Activated CD8-positive, alpha-beta memory T cell treated with anti-CD3 and anti-CD28 coated beads, Interleukin-2, amount 50 U/mL, for 1 hour (primary cell): ENCODE measurements around the gene SIGMAR1.

Source experiments
- DNase-seq: peaks from one replicate; pipeline ENCODE4 v3.0.0-alpha.2; 2020; ENCODE audit errors: extremely low read depth

SIGMAR1 gene

DNA sequence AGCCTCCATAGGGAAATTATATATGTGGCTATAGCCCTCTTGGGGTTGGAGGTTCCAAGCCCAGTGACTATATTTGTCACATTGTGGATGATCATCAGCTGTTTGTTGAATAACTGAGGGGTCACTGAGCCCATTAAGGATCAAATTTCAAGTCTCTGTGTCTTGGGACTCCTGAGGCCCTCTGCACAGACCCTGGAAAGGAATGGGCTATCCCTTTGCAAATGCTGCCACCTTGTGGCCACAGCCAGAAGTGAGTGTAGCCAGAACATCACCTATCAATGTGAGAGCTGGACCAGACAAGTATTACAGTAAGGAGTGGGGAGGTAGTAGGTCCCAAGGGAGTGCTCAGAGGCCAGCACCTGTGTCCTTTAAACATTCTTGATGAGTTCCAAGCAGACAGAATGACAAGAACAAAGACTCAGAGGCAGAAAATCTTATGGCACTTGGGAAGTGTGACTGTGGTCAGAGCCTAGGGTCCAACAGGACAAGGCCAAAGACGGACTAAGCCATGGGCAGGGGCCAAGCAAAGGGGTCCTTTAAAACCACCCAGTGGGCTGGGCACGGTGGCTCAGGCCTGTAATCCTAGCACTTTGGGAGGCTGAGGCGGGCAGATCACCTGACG, 33.9 kb downstream of the SIGMAR1 start:
- DNase-seq, result peak; percentile 32

DNA sequence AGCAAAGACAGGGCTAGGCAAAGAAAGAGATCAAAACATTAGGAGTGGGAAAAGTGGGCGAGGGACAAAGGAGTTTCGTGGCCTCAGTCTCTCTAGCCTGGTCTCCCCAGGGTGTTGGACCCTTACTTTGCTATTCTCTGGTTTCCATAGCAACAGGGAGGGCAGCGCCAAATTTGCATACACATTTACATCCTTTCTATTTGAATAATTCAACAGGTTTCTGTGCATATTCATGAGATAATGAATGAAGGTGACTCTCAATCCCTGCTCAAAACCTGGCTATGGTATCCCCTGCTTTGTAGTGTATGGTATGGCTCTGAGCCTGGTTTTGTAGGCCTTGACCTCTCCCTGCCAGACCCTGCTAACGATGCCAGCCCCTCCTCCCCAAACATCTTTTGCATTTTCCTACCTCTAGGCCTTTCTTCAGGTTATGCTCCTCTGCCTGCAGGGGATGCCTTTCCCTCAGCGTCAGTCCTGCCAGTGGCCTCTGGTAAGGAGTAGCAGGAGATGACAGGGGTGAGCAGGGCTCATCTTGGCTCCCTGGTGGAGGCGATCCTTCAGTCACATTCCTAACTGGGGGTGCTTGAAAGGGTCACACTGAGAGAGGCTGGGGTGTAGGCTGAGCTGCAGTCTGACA, 35.5 kb downstream of the SIGMAR1 start:
- DNase-seq, result no peak

DNA sequence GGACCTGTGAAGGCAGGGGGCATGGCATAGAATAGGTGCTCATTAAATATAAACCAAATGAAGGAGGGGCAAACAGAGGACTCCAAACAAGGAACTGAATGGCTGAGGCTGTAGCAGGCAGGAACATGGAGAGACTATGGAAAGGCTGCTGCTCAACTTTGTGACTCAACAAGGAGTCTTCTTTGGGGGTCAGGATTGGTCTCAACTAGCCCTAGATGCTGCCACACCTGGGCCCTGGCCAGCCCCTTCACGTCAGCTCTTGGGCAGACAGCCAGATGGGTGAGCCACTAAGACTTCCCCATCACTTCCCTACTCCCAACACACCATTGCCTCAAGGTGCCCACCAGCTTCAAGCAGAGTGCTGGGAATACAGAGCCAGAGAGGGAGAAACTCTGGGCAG, 36.7 kb downstream of the SIGMAR1 start:
- DNase-seq, result no peak

DNA sequence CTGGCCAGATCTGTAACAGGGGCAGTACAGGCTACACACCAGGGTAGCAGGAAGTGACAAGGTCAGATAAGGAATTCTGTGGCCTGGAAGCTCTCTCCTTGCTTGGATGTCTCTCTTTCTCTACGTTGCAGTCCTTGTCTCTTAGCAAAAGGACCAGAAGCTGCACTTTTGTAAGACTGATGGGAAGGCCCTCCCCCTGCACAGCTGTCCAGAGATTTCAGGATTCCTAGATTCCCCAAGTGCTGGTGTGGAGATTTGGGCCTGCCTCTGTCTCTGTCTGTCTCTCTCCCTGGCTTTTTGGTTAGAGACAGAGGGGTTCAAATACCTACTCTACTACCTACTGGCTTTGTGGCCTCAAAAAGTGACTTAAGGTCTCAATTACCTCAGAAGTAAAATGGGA, 38.0 kb downstream of the SIGMAR1 start:
- DNase-seq, result no peak

DNA sequence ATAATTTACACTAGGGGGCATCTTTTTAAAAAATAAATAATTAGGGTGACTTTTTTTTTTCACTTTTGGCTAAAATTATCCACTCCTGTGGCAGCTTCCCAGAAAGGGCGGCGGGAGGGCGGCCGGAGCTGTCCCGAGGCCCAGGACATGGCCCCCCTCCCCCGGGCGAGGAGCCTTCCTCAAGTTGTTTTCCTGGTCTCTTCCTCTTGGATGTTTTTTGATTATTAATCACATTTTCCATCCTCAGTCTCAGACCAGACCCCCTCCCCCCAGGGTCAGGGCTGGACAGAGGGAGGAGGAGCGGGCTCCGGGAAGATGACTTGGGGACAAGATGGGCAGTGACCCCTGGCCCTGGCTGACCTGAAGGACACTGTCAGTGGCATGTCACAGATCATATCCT, 43.4 kb downstream of the SIGMAR1 start:
- no peak for DNase-seq

DNA sequence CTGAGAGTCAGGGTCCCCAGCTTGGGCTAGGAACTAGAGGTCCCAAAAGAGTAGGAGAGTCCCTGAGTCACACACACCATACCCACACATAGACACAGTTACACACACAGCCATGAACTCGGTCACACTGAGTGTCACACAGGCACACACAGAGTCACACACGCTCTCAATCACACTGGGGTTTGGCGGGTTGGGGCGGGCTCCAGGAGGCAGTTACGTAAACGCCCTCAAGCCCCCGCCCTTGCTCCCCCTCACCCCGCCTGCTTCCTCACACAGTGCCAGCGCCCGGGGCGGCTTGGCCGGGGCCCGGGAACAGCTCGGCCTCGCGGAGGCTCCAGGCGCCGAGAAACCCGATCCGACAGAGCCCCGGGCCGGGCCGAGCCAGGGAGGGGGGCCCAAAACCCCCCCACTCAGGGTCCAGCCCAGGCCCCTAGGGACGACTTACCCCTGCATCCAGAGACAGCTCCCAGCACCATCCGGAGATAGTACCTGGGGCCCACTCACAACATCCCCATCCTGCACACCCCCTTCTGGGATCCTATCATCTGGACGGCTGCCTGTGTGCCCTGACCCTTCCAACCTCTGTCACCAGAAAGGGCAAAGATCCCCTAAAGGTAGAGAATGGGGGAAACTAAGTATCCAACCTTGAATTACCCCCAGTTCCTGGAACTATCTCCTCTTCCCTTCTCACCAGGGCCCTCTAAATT, 44.5 kb downstream of the SIGMAR1 start:
- DNase-seq, result no peak

DNA sequence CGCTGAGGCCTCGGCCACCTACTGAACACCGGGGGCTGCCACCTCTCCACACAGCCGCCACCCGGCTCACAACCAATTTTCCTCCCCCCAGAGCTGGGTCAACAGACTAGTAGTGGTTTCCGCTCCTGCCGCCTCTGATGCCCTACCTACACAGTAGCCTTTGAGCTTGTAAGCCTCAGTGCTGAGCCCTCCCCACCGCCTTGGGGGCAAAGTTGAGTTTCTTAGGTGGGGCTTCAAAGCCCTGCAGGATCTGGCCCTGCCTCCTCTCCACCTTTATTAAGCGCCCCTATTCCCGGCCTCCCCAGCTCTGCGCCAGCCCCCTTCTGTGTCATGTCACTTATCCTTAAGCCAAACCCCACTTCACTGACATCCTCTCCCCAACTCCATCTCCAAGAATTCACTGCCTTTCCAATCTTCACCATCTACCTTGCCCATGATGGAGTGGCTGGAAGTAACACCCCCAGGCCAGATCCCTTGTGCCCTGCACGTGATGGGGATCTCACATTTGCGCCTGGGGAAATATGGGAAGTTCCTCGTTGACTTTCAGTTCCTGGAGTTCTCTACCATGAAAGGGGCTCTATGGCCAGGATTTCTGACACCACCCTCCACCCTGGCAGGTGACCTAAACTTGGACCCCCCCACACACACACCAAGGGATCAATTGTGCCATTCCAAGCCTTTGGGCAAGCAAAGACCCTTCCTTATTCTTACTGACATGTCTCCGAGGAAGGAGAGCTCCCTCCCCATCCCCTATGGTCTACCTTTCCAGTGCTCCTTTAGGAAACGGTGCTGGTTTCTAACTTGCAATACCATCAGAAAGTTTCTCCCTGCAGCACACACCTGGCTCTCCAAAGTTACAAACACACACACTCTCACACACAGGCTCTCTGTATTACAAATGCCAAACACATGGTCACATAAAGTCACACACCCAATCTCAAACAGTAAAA, 45.4 kb downstream of the SIGMAR1 start:
- DNase-seq, result no peak

DNA sequence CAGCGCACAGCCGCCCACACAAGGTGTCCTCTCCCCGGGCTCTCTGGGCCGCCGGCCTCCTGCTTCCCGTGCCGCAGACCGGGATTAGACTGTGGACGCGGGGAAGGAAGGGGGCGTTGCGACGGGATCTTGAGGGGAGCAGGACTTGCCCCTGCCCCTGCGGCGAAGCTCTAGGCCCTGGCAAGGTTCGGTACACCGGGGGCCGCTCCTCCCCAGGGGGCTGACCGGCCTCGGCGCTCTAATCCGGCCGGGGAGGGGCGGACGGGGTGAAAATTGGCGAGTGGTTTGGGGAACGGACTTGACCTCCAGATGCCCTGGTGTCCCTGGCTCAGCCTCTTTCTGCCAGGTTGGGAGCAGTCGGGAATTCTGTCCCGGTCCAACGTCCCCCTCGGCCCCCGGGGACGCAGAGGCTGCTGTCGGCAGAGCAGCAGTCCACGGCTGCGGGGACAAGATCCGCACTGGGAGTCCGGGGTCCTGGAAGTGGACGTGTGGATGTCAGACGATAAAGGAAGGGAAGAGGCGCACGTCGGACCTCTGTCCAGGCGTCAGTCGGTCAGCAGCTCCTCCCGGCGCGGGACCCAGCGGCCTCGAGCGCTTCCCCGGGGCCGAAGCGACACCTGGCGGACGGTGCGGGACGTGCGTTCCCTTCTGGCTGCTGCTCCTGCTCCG, 46.2 kb downstream of the SIGMAR1 start:
- peak; percentile 23 for DNase-seq

DNA sequence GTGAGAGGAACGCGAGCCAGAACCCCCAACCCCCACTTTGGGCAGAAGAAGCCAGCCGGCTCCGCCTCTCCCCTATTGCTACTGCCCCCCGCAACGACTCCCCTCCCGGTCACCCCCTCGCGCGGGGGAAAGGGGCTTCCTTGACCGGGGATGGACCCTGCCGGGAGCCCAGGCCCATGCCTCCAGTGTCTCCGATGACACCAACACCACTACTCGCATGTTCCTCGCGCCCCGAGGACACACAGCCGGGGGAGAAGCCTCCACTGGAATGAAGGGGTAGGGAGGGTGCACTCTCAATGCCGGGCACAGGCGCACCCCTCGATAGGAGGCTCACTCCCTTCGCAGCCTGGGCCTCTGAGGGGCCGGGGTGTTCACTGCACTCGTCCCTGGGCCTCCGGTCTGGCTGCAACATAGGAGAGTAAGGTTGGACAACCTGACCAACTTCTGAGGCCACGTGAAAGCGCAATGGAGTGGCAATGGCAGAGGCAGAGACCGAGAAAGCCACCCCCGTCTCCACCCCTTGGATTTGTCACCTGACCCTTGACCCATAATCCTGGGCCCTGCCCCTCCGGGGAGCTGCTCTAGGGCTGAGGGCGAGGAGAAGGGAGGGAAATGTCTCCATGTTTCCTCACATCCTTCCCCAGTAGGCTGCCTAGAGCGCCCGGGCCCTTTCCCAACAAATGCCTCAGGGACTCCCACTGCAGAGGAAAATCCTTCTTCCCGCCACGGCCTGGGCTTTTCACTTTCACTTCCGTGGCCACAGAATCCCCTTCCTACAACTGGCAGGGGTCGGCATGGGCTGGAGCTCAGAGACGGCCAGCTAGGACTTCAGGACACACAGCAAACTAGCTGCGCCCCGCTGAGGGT, 47.0 kb downstream of the SIGMAR1 start:
- no peak for DNase-seq

DNA sequence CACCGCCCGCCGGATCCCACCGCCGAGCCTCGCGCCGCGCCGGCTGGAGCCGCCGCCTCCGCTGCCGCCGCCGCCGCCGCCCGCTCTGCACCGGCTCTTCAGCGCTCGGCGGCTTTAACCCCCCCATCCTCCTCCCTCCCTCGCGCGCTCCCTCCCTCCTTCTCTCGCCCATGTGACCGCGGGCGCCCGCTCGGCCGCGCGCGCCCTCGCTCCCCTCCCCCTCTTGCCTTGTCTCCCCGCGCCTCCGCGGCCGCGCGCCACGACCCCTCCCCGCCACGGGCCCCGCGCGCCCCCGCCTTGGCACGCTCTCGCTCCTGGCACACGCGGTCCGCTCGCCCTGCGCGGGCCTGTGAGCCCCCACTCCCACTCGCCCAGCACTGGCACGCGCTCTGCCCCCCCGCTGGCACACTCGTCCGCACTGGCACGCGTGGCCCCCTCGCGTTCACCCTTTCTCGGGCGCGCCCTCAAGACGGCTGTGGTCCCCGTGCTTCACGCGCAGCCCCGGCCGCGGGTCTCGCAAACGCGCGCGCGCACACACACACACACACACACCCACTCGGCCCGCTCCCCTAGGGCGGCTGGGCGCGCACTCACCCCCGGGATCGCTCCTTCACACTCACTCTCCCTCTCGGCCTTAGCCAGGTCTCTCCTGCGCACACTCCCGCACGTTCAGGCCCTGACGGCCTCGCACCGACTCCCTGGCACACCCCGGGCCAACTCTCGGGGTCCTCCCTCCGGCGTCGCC, 47.8 kb downstream of the SIGMAR1 start, which contains the start of gene CNTFR:
CNTFR (minus strand) TSS at position 89 of the 745 bp plus-strand sequence. CDS start 20,743 bp downstream, outside the sequence.
- DNase-seq, result no peak

DNA sequence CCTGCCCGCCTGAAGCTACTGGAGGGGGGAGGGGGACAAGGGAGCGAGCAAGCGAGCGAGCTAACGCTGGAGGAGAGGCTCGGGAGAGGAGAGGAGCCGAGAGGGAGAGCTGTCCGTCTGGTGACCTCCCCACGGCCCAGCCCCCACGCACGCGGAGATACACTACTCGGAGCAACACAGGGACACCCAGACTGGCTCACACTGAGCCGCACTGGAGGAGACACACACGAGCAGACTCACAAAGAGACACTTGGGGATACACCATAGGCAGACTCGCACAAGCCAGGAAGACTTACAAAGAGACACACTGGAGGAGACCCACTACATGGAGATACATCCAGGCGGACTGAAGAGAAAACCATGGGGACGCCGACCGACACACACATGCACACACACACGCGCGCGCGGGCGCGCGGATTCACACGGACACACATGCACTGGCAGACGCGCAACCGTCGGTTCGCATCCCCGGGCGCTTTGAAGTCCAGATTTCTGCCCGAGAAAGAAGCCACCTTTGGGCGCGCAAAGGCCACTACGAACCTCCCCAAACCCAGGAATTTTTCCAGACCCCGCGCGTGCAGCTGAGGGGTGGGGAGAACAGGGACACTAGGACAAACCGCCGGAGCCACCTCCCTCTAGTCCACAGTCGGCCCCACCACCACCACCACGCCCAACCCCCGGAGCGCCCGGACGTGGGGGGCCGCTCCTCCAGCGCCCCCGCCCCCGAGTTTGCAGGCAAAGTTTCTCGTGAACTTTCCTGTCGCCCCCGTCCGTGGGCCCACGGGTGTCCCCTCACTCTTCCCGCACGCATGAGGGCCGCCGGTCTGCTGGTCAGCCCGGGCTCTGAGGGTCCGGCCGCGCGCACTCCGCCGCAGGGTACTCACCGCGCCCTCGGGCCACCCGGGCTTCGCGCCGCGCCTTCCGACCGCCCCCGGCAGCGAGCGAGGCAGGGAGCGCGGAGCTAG, 48.6 kb downstream of the SIGMAR1 start:
- DNase-seq, result no peak

DNA sequence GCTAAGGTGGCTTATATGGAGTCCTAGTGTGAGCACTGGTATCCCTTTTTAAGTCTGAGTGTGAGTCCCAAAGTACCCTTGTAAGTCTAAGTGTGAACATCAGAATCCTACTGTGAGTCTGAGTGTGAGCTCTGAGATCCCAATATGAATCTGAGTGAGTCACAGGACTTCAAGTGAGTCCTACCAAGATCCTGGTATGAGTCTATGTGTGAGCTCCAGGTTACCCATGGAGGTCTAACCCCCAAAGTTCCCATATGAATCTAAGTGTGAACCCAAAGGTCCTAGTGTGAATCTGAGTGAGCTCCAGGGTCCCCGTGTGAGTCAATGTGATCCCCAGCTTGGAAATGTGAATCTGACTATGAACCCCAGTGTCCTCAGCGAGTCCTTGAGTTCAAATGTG, 50.3 kb downstream of the SIGMAR1 start:
- DNase-seq, result no peak

DNA sequence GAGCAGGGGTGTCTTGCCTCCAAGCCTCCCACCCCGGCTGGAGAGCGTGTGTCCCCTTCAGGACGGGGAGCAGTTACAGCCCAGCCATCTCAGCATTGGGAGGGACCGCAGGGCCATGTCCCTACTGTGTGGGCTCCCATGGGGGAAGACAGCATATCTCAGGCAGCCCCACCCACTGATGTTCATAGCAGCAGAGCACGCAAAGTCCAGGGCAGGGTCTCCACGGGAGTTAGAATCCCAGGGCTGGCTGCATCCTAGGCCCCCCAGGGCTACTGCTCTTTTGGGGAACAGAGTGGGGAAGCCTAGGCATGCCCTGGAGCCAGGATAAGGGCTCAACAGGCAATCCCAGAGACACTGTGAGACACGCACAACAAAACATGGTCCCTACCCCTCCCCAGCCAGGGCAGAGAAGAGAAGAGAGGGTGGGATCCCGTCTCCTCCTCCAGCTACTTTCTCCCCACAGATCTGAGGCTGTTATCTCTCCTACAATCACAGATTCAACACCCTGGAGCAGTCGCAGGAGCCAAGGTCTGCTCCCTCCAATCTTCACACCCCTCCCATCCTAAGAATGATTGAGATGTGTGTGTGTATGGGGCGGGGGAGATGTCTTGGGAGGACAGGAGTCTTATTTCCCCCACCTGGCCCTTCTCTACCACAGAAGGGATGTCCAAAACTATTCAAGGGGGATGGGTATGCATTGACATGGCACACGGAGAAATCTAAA, 51.5 kb downstream of the SIGMAR1 start:
- DNase-seq, result no peak

DNA sequence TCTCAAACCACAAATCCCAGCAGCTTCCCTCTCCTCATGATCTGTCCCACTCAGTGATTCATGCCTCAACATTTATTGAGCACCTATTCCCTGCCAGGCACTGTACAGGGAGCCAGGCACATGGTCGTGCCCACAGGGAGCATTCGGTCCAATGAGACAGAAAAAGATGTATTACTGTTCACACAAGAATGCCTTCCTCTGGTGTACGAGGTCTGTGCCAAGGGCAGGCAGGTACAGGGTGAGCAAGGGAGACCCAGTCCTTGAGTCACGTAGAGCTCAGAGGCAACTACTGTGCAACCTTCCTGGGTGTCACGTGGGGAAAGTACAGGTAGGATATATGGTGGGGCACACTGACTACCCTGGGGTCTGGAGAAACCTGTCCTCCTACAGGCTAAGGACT, 52.6 kb downstream of the SIGMAR1 start:
- DNase-seq, result no peak
